SK-N-MC (cell line): ENCODE results near the gene PGGHG.

Experiments
- EZH2 ChIP-seq: fragments of 200-600 bp; sonication (generic); IDR thresholded peaks from one replicate; pipeline ENCODE4 v1.6.1; 2017; ENCODE audit warnings: antibody characterized with exemption
- FOXP2 ChIP-seq: optimal IDR thresholded peaks from 2 replicates; pipeline ENCODE3; 2011; ENCODE audit warnings: mild to moderate bottlenecking, moderate library complexity; ENCODE audit not compliant: insufficient read depth; ENCODE audit errors: extremely low read length, control extremely low read depth
- POLR2AphosphoS5 ChIP-seq: IDR thresholded peaks from 2 replicates; pipeline ENCODE4 v1.6.1; 2012; ENCODE audit warnings: mild to moderate bottlenecking, low read depth, low read length, borderline replicate concordance

- TF ChIP-seq POLR2AphosphoS5 (no peak), EZH2 (no peak), FOXP2 (no peak)
Observed at GRCh38 chr11:287821-288477, 977 bp upstream of the PGGHG start.
